Astrocyte (in vitro differentiated cells and primary cell): ENCODE data around the gene LHFPL2. TPM values are rescaled to one million over a fixed set of nuclear protein-coding genes. Genes with fewer than 3 reads are reported as not detected.

Experiments
- DNase-seq: peaks from one replicate; pipeline ENCODE4 v3.0.0-alpha.2; 2010; ENCODE audit warnings: low read depth
- FAIRE-seq: peaks from 2 replicates; lab custom pipeline; 2011; peaks lifted over from hg19 to GRCh38; lab: Jason Lieb, UNC
- H2AFZ ChIP-seq: 2 replicates; pipeline ENCODE4 v1.6.0; 2012; ENCODE audit warnings: low read depth, low read length, inconsistent platforms
- H3K27ac ChIP-seq: 2 replicates; pipeline ENCODE4 v1.5.1; 2011; ENCODE audit warnings: low read depth, low read length, inconsistent platforms
- H3K27me3 ChIP-seq: 2 replicates; pipeline ENCODE4 v1.6.0; 2011; ENCODE audit warnings: low read length, inconsistent platforms; ENCODE audit not compliant: insufficient read depth
- H3K36me3 ChIP-seq: 2 replicates; pipeline ENCODE4 v1.5.1; 2011; ENCODE audit warnings: low read length, inconsistent platforms; ENCODE audit not compliant: insufficient read depth
- H3K4me1 ChIP-seq: 2 replicates; pipeline ENCODE4 v1.5.1; 2011; ENCODE audit warnings: low read length, inconsistent platforms; ENCODE audit not compliant: insufficient read depth
- H3K4me2 ChIP-seq: 2 replicates; pipeline ENCODE4 v1.6.0; 2012; ENCODE audit warnings: low read length, inconsistent platforms
- H3K4me3 ChIP-seq: 2 replicates; pipeline ENCODE4 v1.5.1; 2011; ENCODE audit warnings: low read depth, mild to moderate bottlenecking, low read length, inconsistent platforms; ENCODE audit not compliant: insufficient read depth
- H3K79me2 ChIP-seq: 2 replicates; pipeline ENCODE4 v1.6.0; 2012; ENCODE audit warnings: mild to moderate bottlenecking, low read length, inconsistent platforms; ENCODE audit not compliant: insufficient read depth
- H3K9ac ChIP-seq: 2 replicates; pipeline ENCODE4 v1.6.0; 2012; ENCODE audit warnings: mild to moderate bottlenecking, low read length, inconsistent platforms
- H3K9me3 ChIP-seq: 2 replicates; pipeline ENCODE4 v1.5.1; 2012; ENCODE audit warnings: low read depth, mild to moderate bottlenecking, low read length, inconsistent platforms; ENCODE audit not compliant: insufficient read depth
- H4K20me1 ChIP-seq: 2 replicates; pipeline ENCODE4 v1.6.0; 2012; ENCODE audit warnings: low read length, inconsistent platforms; ENCODE audit not compliant: insufficient read depth
- H3K27ac Mint-ChIP-seq: one replicate; pipeline ENCODE4 v1.8.0; 2021; ENCODE audit warnings: mild to moderate bottlenecking, mixed read lengths; ENCODE audit not compliant: unreplicated experiment
- H3K27me3 Mint-ChIP-seq: one replicate; pipeline ENCODE4 v1.8.0; 2021; ENCODE audit warnings: low read depth, mixed read lengths; ENCODE audit not compliant: unreplicated experiment
- H3K36me3 Mint-ChIP-seq: one replicate; pipeline ENCODE4 v1.8.0; 2021; ENCODE audit warnings: low read depth, mixed read lengths; ENCODE audit not compliant: unreplicated experiment
- H3K4me1 Mint-ChIP-seq: one replicate; pipeline ENCODE4 v1.8.0; 2021; ENCODE audit warnings: low read depth, mixed read lengths; ENCODE audit not compliant: unreplicated experiment
- H3K4me3 Mint-ChIP-seq: one replicate; pipeline ENCODE4 v1.8.0; 2021; ENCODE audit warnings: mild to moderate bottlenecking, moderate library complexity, mixed read lengths; ENCODE audit not compliant: unreplicated experiment
- H3K9me3 Mint-ChIP-seq: one replicate; pipeline ENCODE4 v1.8.0; 2021; ENCODE audit warnings: mild to moderate bottlenecking, mixed read lengths; ENCODE audit not compliant: unreplicated experiment
- EZH2 ChIP-seq: IDR thresholded peaks from 2 replicates; pipeline ENCODE4 v1.6.1; 2012; ENCODE audit warnings: mild to moderate bottlenecking, low read length, inconsistent platforms; ENCODE audit not compliant: insufficient read depth
- total RNA-seq: library from RNA; stranded (reverse); gene quantifications from 2 replicates; pipeline ENCODE4 v1.2.1, GENCODE V29; 2021
- TF ChIP-seq, protein P1 (sequence below): IDR thresholded peaks from 2 replicates; pipeline ENCODE4 v1.5.1; 2011; ENCODE audit warnings: low read depth, mild to moderate bottlenecking, inconsistent platforms, low read length, moderate library complexity; ENCODE audit not compliant: insufficient read depth

LHFPL2 gene
- total RNA-seq, 1 donor from 2014 or later: 17.0 TPM

DNA sequence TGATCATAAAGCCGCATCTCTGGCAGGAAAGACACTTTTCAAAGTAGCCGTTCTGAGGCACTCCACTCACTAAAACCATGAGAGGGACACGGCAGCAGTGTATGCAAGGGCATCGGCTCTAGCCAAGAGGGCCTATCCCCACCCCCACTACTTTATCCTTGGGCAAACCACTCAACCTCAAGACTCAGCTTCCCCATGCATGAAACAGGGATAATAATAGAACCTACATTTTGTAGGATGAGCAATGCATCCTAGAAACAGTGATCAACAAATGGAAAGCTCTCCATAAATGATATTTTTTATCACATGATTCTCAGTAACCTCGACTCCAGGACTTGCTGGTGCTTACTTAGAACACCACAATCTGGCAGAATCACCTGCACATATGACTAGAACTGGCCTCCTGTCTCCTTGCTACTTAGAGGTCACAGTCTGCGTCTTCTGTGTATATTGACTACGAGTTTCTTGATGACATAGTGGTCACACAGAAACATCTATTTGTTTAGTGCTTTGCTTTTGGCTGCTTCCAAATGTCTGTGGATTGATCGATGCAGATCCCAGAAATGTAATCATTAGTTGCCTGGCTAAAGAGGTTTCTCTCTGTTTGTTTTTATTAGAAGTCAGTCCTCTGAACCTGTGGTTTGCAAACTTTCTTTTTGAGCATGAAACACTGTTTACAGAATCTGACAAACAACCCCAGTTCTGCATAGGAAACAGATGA is 102.1 kb downstream of the LHFPL2 start:
- Mint-ChIP-seq H3K4me1 (peaks cover 27% of the 10 kb centered on the region), H3K4me3 (no peak overlapping the region), H3K27ac (no peak overlapping the region), H3K9me3 (no peaks in the 10 kb centered on the region), H3K36me3 (peaks cover 17% of the 10 kb centered on the region), H3K27me3 (no peaks in the 10 kb centered on the region)
- H3K9ac ChIP-seq: peak overlapping the region; percentile 59
- no peaks in the 10 kb centered on the region for H3K36me3 ChIP-seq
- TF ChIP-seq EZH2: no peak
- TF ChIP-seq, protein P1, sequence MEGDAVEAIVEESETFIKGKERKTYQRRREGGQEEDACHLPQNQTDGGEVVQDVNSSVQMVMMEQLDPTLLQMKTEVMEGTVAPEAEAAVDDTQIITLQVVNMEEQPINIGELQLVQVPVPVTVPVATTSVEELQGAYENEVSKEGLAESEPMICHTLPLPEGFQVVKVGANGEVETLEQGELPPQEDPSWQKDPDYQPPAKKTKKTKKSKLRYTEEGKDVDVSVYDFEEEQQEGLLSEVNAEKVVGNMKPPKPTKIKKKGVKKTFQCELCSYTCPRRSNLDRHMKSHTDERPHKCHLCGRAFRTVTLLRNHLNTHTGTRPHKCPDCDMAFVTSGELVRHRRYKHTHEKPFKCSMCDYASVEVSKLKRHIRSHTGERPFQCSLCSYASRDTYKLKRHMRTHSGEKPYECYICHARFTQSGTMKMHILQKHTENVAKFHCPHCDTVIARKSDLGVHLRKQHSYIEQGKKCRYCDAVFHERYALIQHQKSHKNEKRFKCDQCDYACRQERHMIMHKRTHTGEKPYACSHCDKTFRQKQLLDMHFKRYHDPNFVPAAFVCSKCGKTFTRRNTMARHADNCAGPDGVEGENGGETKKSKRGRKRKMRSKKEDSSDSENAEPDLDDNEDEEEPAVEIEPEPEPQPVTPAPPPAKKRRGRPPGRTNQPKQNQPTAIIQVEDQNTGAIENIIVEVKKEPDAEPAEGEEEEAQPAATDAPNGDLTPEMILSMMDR: no peak
- peaks cover 30% of the 10 kb centered on the region for H3K79me2 ChIP-seq
- H3K27me3 ChIP-seq: no peaks in the 10 kb centered on the region
- H3K27ac ChIP-seq: peak overlapping the region; percentile 74
- no peak for FAIRE-seq
- H4K20me1 ChIP-seq: no peaks in the 10 kb centered on the region
- no peak overlapping the region for H3K4me3 ChIP-seq
- H3K9me3 ChIP-seq: no peaks in the 10 kb centered on the region
- H3K4me1 ChIP-seq: peaks cover 44% of the 10 kb centered on the region
- DNase-seq: no peak
- no peak overlapping the region for H3K4me2 ChIP-seq
- no peak overlapping the region for H2AFZ ChIP-seq

DNA sequence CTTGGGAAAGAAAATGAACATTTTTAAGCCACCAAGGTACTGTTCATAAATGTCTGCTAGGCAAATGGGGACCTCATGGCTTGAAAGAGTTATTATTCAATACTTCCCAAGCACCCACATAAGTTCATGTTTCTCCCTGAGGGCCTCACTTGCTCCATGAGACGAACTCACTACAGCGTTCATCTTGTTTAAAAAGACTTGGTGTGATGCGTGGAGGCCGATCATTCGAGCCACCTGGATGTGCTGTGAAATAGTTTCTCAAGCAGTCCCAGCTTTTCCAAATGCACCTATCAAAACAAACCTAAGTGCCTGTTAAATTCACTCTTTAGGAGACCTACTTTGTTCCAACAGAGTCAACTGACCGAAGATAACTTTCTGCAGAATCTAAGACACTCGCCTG is 103.2 kb downstream of the LHFPL2 start:
- H3K9ac ChIP-seq: peak overlapping the region; percentile 40
- Mint-ChIP-seq H3K27ac (peak overlapping the region; percentile 63), H3K36me3 (peaks cover 17% of the 10 kb centered on the region), H3K4me1 (peaks cover 23% of the 10 kb centered on the region), H3K9me3 (no peaks in the 10 kb centered on the region), H3K27me3 (no peaks in the 10 kb centered on the region), H3K4me3 (no peak overlapping the region)
- peaks cover 45% of the 10 kb centered on the region for H3K4me1 ChIP-seq
- H3K4me3 ChIP-seq: no peak overlapping the region
- H3K4me2 ChIP-seq: peak overlapping the region; percentile 35
- FAIRE-seq: no peak
- H4K20me1 ChIP-seq: no peaks in the 10 kb centered on the region
- TF ChIP-seq EZH2: no peak
- TF ChIP-seq, protein P1: no peak
- H3K9me3 ChIP-seq: no peaks in the 10 kb centered on the region
- peak overlapping the region; percentile 65 for H3K27ac ChIP-seq
- no peaks in the 10 kb centered on the region for H3K36me3 ChIP-seq
- peaks cover 30% of the 10 kb centered on the region for H3K79me2 ChIP-seq
- DNase-seq: no peak
- no peaks in the 10 kb centered on the region for H3K27me3 ChIP-seq
- H2AFZ ChIP-seq: no peak overlapping the region
